Measurements from ENCODE around the gene CCDC91. TPM values are rescaled to one million over a fixed set of nuclear protein-coding genes. Genes with fewer than 3 reads are reported as not detected.
"Not testable (repeated sequence)": the region's sequence is repeated elsewhere in the genome, so short reads cannot be mapped to it uniquely, and the experiment has no call there.

The CCDC91 gene
- total RNA-seq, 2 experiments from 2014 or later = 52.9 to 55.3 TPM

GRCh38 chr12:28201136-28201535 is 10.9 kb downstream of the CCDC91 start:
- Mint-ChIP-seq H3K36me3 (ENCODE audit: low read depth) (peaks cover 26% of the 10 kb centered on the region), H3K4me1 (ENCODE audit: low read depth) (peaks cover 32% of the 10 kb centered on the region)
- CTCF ChIA-PET; ATAC-seq (ENCODE audit: poor library complexity); H3K27ac ChIP-seq (ENCODE audit: low read depth in 1 of 2, low read length in 2 of 2); DNase-seq; intact Hi-C loops (cut with DNase I, micrococcal nuclease); H3K9me3 ChIP-seq (ENCODE audit: control insufficient read depth in 1 of 2, insufficient read depth in 1 of 2, low read length in 2 of 2); H3K36me3 ChIP-seq (ENCODE audit: insufficient read depth, low read length); H3K4me3 Mint-ChIP-seq; H3K27ac Mint-ChIP-seq; H3K9me3 Mint-ChIP-seq; H3K27me3 Mint-ChIP-seq; H3K4me3 ChIP-seq (ENCODE audit: low read length); H3K4me1 ChIP-seq (ENCODE audit: insufficient read depth, low read length); H3K27me3 ChIP-seq (ENCODE audit: control insufficient read depth in 1 of 2, insufficient read depth in 2 of 2, low read length in 2 of 2): not testable (repeated sequence)
- POLR2A ChIA-PET = interaction anchor here (0.7 kb wide), 1 partner anchor 46 kb away, joined by 3 read pairs; no protein-coding TSS in a partner anchor

GRCh38 chr12:28202374-28203130 is 12.3 kb downstream of the CCDC91 start:
- intact Hi-C loops (cut with DNase I, micrococcal nuclease) = no loop called here
- no peaks in the 10 kb centered on the region for H3K27me3 ChIP-seq (ENCODE audit: control insufficient read depth in 1 of 2, insufficient read depth in 2 of 2, low read length in 2 of 2)
- Mint-ChIP-seq H3K9me3 (peaks cover 1% of the 10 kb centered on the region), H3K4me3 (no peak overlapping the region), H3K4me1 (ENCODE audit: low read depth) (peaks cover 33% of the 10 kb centered on the region), H3K36me3 (ENCODE audit: low read depth) (peaks cover 38% of the 10 kb centered on the region), H3K27me3 (no peaks in the 10 kb centered on the region), H3K27ac (no peak overlapping the region)
- ChIA-PET POLR2A (interaction anchor here (0.8 kb wide), 1 partner anchor 12 kb away, joined by 5 read pairs; the partner anchor contains the start of gene CCDC91), CTCF (no interaction called here)
- peaks cover 0 to 7% of the 10 kb centered on the region in 2 experiments for H3K9me3 ChIP-seq (ENCODE audit: control insufficient read depth in 1 of 2, insufficient read depth in 1 of 2, low read length in 2 of 2)
- H3K27ac ChIP-seq (ENCODE audit: low read depth in 1 of 2, low read length in 2 of 2) = no peak overlapping the region
- DNase-seq (no peak), ATAC-seq (ENCODE audit: poor library complexity) (no peak)
- no peaks in the 10 kb centered on the region for H3K4me1 ChIP-seq (ENCODE audit: insufficient read depth, low read length)
- TF ChIP-seq CTCF (IDR thresholded peaks at IDR 0.05) = no peak
- no peaks in the 10 kb centered on the region for H3K36me3 ChIP-seq (ENCODE audit: insufficient read depth, low read length)
- H3K4me3 ChIP-seq (ENCODE audit: low read length) = no peak overlapping the region

DNA sequence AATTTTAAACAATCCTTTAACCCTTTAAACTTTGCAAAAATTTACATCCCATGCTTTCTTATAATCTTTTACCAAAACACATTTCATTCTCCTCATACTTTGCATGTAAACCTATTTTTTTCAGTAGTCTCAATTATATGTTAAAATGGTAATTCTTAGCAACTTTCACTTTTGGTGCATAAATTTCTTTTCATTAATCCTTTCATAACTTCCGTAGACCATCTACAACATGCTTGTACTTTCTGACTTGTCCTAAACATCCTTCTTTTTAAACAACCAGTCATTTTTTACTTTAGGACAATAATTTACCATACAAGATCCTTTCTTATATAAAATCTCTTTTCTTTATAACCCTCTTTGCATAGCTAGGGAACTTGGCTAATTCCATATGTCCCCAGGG is 19.5 kb downstream of the CCDC91 start:
- no peak overlapping the region for H3K27ac ChIP-seq (ENCODE audit: low read depth in 1 of 2, low read length in 2 of 2)
- POLR2A ChIA-PET = no interaction called here
- no peak overlapping the region for H3K27ac Mint-ChIP-seq

More for the DNA sequence above, 19.5 kb downstream of the CCDC91 start:
- H3K36me3 ChIP-seq (ENCODE audit: insufficient read depth, low read length) = peaks cover 12% of the 10 kb centered on the region
- DNase-seq = no peak
- H3K4me3 ChIP-seq (ENCODE audit: low read length) = no peak overlapping the region
- H3K4me1 ChIP-seq (ENCODE audit: insufficient read depth, low read length) = no peaks in the 10 kb centered on the region
- peaks cover 42% of the 10 kb centered on the region for H3K4me1 Mint-ChIP-seq (ENCODE audit: low read depth)
- peaks cover 66% of the 10 kb centered on the region for H3K36me3 Mint-ChIP-seq (ENCODE audit: low read depth)
- H3K4me3 Mint-ChIP-seq = no peak overlapping the region
- intact Hi-C loops (cut with DNase I, micrococcal nuclease) = no loop called here
- CTCF ChIA-PET = no interaction called here
- no peak for TF ChIP-seq CTCF (IDR thresholded peaks at IDR 0.05)
- no peaks in the 10 kb centered on the region for H3K9me3 Mint-ChIP-seq
- peaks cover 0 to 3% of the 10 kb centered on the region in 2 experiments for H3K9me3 ChIP-seq (ENCODE audit: control insufficient read depth in 1 of 2, insufficient read depth in 1 of 2, low read length in 2 of 2)
- H3K27me3 Mint-ChIP-seq = no peaks in the 10 kb centered on the region
- no peaks in the 10 kb centered on the region for H3K27me3 ChIP-seq (ENCODE audit: control insufficient read depth in 1 of 2, insufficient read depth in 2 of 2, low read length in 2 of 2)
- ATAC-seq (ENCODE audit: poor library complexity) = no peak
